ENCODE results near the gene IFITM5. TPM values are rescaled to one million over a fixed set of nuclear protein-coding genes. Genes with fewer than 3 reads are reported as not detected.
A peak's percentile ranks its signal among the peaks of the same experiment; 100 is the strongest.
"Not testable (repeated sequence)": the region's sequence is repeated elsewhere in the genome, so short reads cannot be mapped to it uniquely, and the experiment has no call there.

The IFITM5 gene
- total and polyA plus RNA-seq, 2 of the 8 experiments (the other 6 are each of a cell fraction or from before 2014, with no cell fraction given) = not detected

GRCh38 chr11:308740-309665 lies 9.7 kb upstream of the IFITM5 start:
- not testable (repeated sequence) for H3K14ac ChIP-seq (ENCODE audit: insufficient read length); H2BK120ac ChIP-seq (replicated peaks; ENCODE audit: low read depth, low read length); H3K23me2 ChIP-seq (ENCODE audit: low read depth, low read length); FAIRE-seq; H2BK5ac ChIP-seq (ENCODE audit: low read depth, low read length); H3K36me3 ChIP-seq (ENCODE audit: control insufficient read depth in 2 of 4, insufficient read depth in 4 of 4, low read length in 3 of 4); H4K20me1 ChIP-seq (replicated peaks in 1 of 2; ENCODE audit: control insufficient read depth in 1 of 2, insufficient read depth in 2 of 2, low read length in 2 of 2); H4K5ac ChIP-seq (ENCODE audit: insufficient read length, low read depth, low read length); H3K79me1 ChIP-seq (ENCODE audit: low read depth, low read length); H3K23ac ChIP-seq (ENCODE audit: insufficient read length); H2AFZ ChIP-seq (ENCODE audit: low read length); H3K9me3 ChIP-seq (ENCODE audit: insufficient read depth in 2 of 2, low read depth in 1 of 2, low read length in 1 of 2); H3K4ac ChIP-seq (replicated peaks; ENCODE audit: insufficient read length, low read depth, low read length); H2BK15ac ChIP-seq (ENCODE audit: low read length); H3K27me3 ChIP-seq (replicated peaks in 1 of 4; ENCODE audit: control insufficient read depth in 3 of 4, extremely low read depth in 1 of 4, insufficient read depth in 3 of 4, low read length in 3 of 4); H3K56ac ChIP-seq (replicated peaks; ENCODE audit: insufficient read length, low read depth, low read length); H4K8ac ChIP-seq (ENCODE audit: extremely low read depth, insufficient read depth, low read length); H3K9ac ChIP-seq (replicated peaks in 1 of 4; ENCODE audit: extremely low read depth in 1 of 4, low read depth in 3 of 4, low read length in 3 of 4); H3K79me2 ChIP-seq (ENCODE audit: control insufficient read depth in 1 of 2, insufficient read depth in 2 of 2, low read length in 2 of 2); H3K27ac ChIP-seq (ENCODE audit: low read depth, low read length); H3K18ac ChIP-seq (ENCODE audit: extremely low read depth, low read length); DNase-seq (ENCODE audit: low read depth in 1 of 2, low spot score in 2 of 2)
- WGBS, 2 experiments (ENCODE audit: extremely low coverage in 1 of 2, insufficient coverage in 1 of 2, insufficient read length in 1 of 2, insufficient replicate concordance in 2 of 2, low coverage in 1 of 2, low lambda C conversion rate in 2 of 2, missing lambda C conversion rate in 1 of 2) = 85% methylated on average over 22 of the region's 24 CpGs; no CpG with 5 or more reads in 1 of the 2 experiments
- peak overlapping the region in 3 of 4 experiments; percentile 6 to 39 (median 10); a peak in 4 of 8 replicates for H3K4me3 ChIP-seq (ENCODE audit: extremely low read depth in 1 of 4, insufficient read depth in 2 of 4, low read depth in 3 of 4, low read length in 4 of 4)
- H2BK20ac ChIP-seq (ENCODE audit: low read length) = 0 out of 2 replicates have a peak overlapping the region, but pooled peaks have one; percentile 72
- peak overlapping the region; percentile 56 to 57 for H3K4me2 ChIP-seq (ENCODE audit: insufficient read depth in 1 of 2, low read depth in 2 of 2, low read length in 2 of 2)
- CTCF ChIA-PET (ENCODE audit: partially characterized antibody) = interaction anchor here (0.7 to 2.2 kb wide), 9 partner anchors 8 to 72 kb away, joined by 3 to 7 read pairs (median 4); partner anchors contain the start of gene PSMD13
- peak overlapping the region; percentile 80; the same call in 1 of the 2 replicates for H2BK12ac ChIP-seq (ENCODE audit: low read depth, low read length)
- POLR2A ChIA-PET (ENCODE audit: partially characterized antibody) = interaction anchor here (0.7 to 1.7 kb wide), 7 partner anchors 8 to 58 kb away, joined by 3 to 6 read pairs (median 4); no protein-coding TSS in a partner anchor
- peaks cover 18 to 48% (median 39%) of the 10 kb centered on the region in 4 experiments for H3K4me1 ChIP-seq (replicated peaks in 1 of 4; ENCODE audit: control insufficient read depth in 3 of 4, insufficient read depth in 4 of 4, low read length in 3 of 4)
- H2AK5ac ChIP-seq (ENCODE audit: low read depth, low read length) = peak overlapping the region; percentile 90; the same call in 1 of the 2 replicates
- H4K91ac ChIP-seq (replicated peaks; ENCODE audit: insufficient read length, low read length) = peak overlapping the region; percentile 25
